Hepatocyte (in vitro differentiated cells): ENCODE data around the gene TMEM81.

Experiments used
- CTCF ChIP-seq: fragments of 200-600 bp; sonication (generic); IDR thresholded peaks from 2 replicates; pipeline ENCODE4 v1.5.1; 2016; ENCODE audit warnings: antibody characterized with exemption, mild to moderate bottlenecking; ENCODE audit not compliant: poor library complexity
- EZH2 ChIP-seq: fragments of 200-600 bp; sonication (generic); IDR thresholded peaks from 2 replicates; pipeline ENCODE4 v1.6.1; 2016; ENCODE audit warnings: antibody characterized with exemption, mild to moderate bottlenecking, borderline replicate concordance
- EZH2phosphoT487 ChIP-seq: fragments of 200-600 bp; sonication (generic); IDR thresholded peaks from one replicate; pipeline ENCODE4 v1.6.1; 2018; ENCODE audit warnings: antibody characterized with exemption, mild to moderate bottlenecking, low read depth, moderate library complexity; ENCODE audit not compliant: unreplicated experiment, severe bottlenecking

- TF ChIP-seq CTCF (no peak), EZH2 (no peak), EZH2phosphoT487 (no peak)
These were observed 10.7 kb downstream of the TMEM81 start for GRCh38 chr1:205073511-205073910.
